HG02852 (cell line): Measurements from ENCODE around the gene ZNFX1.
"Not testable (repeated sequence)": the region's sequence is repeated elsewhere in the genome, so short reads cannot be mapped to it uniquely, and the experiment has no call there.

ENCODE experiments used
- ATAC-seq: cut with Tn5 transposase; IDR thresholded peaks from one replicate; pipeline ENCODE4 v1.9.1; 2021; ENCODE audit warnings: mild to moderate bottlenecking, moderate library complexity; ENCODE audit not compliant: unreplicated experiment

Gene ZNFX1

DNA sequence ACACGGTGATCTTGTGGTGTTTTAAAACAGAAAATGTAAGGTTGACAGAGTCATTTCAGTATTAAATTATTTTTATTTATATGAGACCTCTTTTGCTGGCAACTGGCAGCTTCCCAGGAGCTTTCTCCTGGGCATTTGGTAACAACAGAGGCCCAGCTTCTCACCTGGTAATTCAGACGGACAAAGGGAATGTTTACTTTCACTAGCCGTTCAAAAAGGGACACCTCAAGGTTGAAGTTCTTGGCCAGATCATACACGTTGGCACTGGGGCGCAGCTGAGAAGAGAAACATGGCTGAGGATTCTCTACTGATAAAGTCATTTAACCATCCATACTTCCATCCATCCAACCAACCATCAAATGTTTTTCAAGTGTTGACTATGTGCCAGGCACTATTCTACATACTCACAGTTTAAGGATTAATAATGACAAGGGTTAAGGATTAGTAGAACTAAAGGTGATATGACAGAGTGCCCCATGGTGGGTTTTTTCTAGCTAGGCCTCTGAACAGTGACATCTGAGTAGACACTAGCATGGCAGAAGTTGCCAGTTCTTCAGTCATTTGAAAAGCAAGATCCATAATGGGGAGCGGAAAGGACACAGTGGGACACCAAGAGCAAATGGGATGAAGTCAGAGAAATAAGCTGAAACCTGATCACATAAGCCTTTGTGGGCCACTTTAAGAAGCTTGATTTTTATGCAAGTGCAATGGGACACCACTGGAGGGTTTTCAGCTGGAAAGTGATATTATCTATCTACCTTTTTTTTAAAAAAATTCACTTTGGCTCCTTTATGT lies 25.1 kb downstream of the ZNFX1 start:
- no peak for ATAC-seq

DNA sequence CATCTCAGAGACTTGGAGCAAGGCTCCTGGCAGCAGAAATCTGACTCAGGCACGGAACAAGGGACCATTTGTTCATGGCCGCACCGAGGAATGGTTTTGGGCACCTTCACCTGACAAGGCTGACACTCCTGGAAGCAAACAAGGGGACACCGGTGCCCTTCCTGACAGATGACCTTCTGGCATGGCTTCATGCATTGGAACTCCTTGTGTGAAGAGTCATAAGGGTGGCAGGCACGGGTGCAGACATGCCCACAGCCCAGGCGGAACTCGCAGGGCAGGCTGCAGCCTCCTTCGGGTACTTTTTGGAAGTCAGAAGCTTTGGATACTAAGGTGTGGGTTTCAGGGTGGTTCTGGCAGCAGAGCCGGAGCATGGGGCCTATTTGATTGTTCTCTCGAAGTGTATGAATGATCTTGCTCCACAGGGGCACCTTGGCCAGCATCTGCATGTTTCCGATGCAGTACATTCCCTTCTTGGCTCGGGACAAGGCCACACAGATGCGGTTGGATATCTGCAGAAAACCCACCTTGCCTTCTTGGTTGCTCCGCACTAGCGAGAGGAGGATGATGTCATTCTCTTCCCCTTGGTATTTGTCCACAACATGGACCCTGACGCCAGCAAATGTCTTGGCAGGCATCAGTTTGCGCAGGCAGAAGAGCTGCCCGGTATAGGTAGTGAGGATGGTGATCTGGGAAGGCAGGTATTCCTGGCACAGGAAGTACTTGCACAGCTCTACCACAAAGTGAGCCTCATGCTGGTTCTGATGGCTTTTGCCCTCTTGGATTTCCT lies 28.8 kb downstream of the ZNFX1 start:
- ATAC-seq = no peak

- no peak for ATAC-seq
These were observed 29.6 kb downstream of the ZNFX1 start for GRCh38 chr20:49248301-49248700.

GRCh38 chr20:49247792-49248191 lies 30.1 kb downstream of the ZNFX1 start:
- ATAC-seq = no peak

- ATAC-seq = no peak
These were observed 30.6 kb downstream of the ZNFX1 start for GRCh38 chr20:49247169-49247723.

DNA sequence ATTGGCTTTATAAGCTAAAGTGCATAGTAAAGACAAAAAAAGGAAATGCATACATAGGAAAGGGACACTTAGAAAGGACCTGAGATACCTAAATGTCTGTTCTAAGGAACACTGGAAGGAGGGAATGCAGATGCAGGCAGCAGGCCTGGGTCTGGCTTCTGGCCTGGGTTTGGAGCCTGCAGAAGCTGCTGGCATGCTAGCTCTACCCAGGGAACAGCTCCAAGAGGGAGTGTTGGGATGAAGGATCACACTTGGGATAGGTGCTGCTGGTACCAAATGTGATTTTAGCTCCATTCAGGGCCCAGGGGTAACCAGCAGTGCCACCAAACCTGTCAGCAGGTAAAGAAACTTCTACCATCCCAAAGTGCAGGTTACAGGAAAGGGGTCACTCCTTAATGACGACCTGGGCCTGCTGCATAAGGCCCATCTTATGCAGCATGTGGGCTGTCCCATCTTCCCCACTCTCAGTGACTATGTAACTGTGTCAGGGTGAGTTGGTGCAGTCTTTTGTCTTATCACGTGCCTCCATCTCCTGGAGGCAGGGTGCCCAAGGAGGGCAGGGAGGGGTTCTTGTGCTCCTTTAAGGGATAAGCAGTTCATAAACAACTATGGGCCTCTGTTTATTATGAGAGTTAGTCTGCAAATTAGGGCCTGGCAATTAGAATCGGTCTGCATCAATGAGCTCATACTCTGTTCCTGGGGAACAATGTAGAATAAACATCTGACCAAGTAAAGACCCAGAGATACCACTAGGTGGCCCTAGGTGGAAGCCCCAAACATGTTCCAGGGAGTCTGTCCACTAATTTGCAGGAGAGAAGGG lies 31.7 kb downstream of the ZNFX1 start:
- ATAC-seq = no peak

GRCh38 chr20:49237531-49237930 lies 40.3 kb downstream of the ZNFX1 start:
- no peak for ATAC-seq

- no peak for ATAC-seq
These were observed 41.6 kb downstream of the ZNFX1 start for GRCh38 chr20:49236301-49236700.

- no peak for ATAC-seq
These were observed 43.0 kb downstream of the ZNFX1 start for GRCh38 chr20:49234831-49235230.

DNA sequence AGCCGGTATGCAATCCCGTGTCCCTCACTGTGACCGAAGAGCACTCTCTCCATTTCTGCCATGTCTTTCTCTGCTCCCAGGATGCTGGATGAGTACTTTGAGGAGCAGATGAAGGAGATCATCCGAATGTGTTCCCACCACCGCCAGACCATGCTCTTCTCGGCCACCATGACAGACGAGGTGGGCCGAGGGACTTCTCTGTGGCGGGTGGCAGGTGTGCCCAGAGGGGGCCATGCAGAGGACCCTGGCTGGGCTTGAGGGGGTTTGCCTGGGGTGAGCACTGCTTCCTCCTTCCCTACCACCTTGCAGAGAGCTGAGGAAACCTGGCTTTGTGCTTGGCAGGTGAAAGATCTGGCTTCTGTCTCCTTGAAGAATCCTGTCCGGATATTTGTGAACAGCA lies 44.6 kb downstream of the ZNFX1 start:
- ATAC-seq = no peak

- ATAC-seq = no peak
These were observed 46.4 kb downstream of the ZNFX1 start for GRCh38 chr20:49231471-49231870.

DNA sequence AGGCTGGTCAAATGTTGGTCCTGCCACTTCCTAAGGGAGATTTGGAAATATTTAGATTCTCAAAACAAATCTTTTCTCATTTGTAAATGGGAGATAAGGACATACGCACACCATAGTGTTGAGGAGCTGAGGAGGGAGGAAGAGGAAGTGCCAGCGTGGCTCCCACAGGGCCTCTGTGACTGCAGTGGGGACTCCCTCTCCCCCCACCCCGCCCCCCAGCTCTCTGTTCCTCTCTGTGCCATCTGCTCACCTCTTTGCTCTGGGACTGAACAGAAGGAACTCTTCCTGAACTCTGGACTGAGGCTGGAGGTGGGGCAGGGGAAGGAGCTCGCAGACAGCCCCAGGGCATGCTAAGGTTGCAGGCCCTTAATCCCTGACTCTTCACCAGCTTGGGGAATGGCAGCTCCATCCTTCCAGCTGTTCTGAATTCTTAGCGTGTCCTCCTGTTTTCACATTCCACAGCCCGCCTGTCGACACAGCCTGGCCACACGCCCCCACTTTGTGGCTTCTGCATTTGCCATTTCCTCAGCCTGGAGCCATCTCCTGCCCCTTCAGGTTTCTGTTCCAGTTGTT lies 47.2 kb downstream of the ZNFX1 start:
- ATAC-seq = no peak

DNA sequence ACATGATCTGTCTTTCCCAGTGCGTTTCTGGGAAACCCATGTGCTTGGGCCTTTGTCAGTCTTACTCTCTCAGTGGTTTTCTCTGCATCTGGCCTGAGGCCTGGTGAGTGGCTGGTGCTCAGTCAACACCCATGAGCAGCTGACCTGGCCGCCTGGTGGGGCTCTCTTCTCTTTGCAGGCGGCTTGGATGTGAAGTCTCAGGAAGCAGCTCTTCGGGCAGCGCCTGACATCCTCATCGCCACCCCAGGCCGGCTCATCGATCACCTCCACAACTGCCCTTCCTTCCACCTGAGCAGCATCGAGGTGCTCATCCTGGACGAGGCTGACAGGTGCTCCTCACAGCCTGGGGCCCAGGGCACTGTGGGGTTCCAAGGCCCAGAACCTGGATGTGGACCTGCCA lies 47.8 kb downstream of the ZNFX1 start:
- no peak for ATAC-seq

DNA sequence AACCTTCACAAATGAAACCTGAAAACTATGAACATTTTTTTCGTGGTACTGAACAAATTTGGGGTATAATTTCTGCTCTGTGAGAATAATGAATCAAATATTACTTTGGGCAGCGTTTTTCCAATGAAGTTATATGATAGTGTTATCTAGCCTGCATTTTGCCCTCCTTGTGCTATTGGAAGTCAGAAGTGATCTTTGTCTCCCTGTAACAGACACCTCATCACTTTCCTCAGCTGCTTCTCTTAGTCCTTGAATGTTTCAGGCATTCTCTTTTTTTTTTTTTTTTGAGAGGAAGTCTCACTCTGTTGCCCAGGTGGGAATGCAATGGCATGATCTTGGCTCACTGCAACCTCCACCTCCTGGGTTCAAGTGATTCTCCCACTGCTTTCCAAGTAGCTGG lies 48.5 kb downstream of the ZNFX1 start:
- no peak for ATAC-seq

GRCh38 chr20:49228676-49229075 lies 49.2 kb downstream of the ZNFX1 start:
- no peak for ATAC-seq

GRCh38 chr20:49225896-49226295 lies 52.0 kb downstream of the ZNFX1 start:
- ATAC-seq = no peak

GRCh38 chr20:49219924-49220831 lies 57.7 kb downstream of the ZNFX1 start:
- no peak for ATAC-seq

GRCh38 chr20:49219091-49219923 lies 58.5 kb downstream of the ZNFX1 start, which contains the start of gene DDX27:
DDX27 (plus strand) TSS chr20:49219416; CDS start chr20:49219449, 33 bp downstream.
- peak; percentile 92 for ATAC-seq

GRCh38 chr20:49218739-49219090 lies 59.1 kb downstream of the ZNFX1 start:
- not testable (repeated sequence) for ATAC-seq
